Measurements from ENCODE around the gene MUC21. TPM values are rescaled to one million over a fixed set of nuclear protein-coding genes. Genes with fewer than 3 reads are reported as not detected.
"Not testable (repeated sequence)": the region's sequence is repeated elsewhere in the genome, so short reads cannot be mapped to it uniquely, and the experiment has no call there.

Gene MUC21
- total RNA-seq, 4 donors from 2014 or later, result 219 to 945 (median 271) TPM

DNA sequence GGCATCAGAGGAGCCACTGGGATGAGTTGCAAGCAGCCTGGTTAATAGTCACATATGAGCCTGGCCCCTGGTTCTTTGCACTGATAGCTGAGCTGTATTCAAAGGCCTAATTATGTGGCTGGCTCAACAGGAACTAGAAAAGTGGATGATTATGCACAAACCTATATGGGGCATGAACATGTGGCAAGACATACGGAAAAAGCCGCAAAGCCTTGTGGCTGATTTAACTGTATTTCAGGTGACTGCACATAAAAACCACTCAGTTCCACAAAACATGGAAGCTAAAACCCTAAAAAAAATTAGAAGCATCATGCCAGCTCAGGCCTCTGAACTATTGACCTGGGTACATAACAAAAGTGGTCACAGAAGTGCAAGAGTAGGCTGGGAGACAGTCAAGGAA, 13.8 kb downstream of the MUC21 start:
- 86 to 96% methylated on average over 2 of the region's 2 CpGs for WGBS, 2 donors
- intact Hi-C loops (cut with DNase I), result no loop called here
- Histone ChIP-seq H3K9me3 (no peaks in the 10 kb centered on the region), H3K27me3 (no peaks in the 10 kb centered on the region), H3K4me1 (peaks cover 0 to 21% (median 0%) of the 10 kb centered on the region in 3 donors), H3K4me3 (no peak overlapping the region), H3K36me3 (no peaks in the 10 kb centered on the region), H3K27ac (peak overlapping the region in 3 of 4 donors; percentile 16 to 73 (median 61))
- DNase-seq, result no peak
- TF ChIP-seq POLR2A (IDR thresholded peaks at IDR 0.05), result no peak
- TF ChIP-seq, protein P1, sequence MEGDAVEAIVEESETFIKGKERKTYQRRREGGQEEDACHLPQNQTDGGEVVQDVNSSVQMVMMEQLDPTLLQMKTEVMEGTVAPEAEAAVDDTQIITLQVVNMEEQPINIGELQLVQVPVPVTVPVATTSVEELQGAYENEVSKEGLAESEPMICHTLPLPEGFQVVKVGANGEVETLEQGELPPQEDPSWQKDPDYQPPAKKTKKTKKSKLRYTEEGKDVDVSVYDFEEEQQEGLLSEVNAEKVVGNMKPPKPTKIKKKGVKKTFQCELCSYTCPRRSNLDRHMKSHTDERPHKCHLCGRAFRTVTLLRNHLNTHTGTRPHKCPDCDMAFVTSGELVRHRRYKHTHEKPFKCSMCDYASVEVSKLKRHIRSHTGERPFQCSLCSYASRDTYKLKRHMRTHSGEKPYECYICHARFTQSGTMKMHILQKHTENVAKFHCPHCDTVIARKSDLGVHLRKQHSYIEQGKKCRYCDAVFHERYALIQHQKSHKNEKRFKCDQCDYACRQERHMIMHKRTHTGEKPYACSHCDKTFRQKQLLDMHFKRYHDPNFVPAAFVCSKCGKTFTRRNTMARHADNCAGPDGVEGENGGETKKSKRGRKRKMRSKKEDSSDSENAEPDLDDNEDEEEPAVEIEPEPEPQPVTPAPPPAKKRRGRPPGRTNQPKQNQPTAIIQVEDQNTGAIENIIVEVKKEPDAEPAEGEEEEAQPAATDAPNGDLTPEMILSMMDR (IDR thresholded peaks at IDR 0.05), result no peak

- intact Hi-C loops (cut with DNase I), result no loop called here
- peaks cover 0 to 21% (median 0%) of the 10 kb centered on the region in 3 donors for H3K4me1 ChIP-seq
- TF ChIP-seq, protein P1 (IDR thresholded peaks at IDR 0.05), result no peak
- TF ChIP-seq POLR2A (IDR thresholded peaks at IDR 0.05), result no peak
- peak overlapping the region in 3 of 4 donors; percentile 61 to 73 (median 62) for H3K27ac ChIP-seq
- H3K4me3 ChIP-seq, result no peak overlapping the region
- no peaks in the 10 kb centered on the region for H3K27me3 ChIP-seq
- DNase-seq, result no peak
- H3K9me3 ChIP-seq, result no peaks in the 10 kb centered on the region
- H3K36me3 ChIP-seq, result no peaks in the 10 kb centered on the region
- WGBS, 2 donors, result 26 to 46% methylated on average over 4 to 5 of the region's 5 CpGs
These were observed 15.3 kb downstream of the MUC21 start for GRCh38 chr6:30998785-30999184.

- Histone ChIP-seq H3K27ac (peak overlapping the region in 2 of 4 donors; percentile 61 to 73), H3K4me1 (peaks cover 0 to 27% (median 0%) of the 10 kb centered on the region in 3 donors)
- H3K9me3 ChIP-seq; H3K4me3 ChIP-seq; H3K27me3 ChIP-seq; DNase-seq; H3K36me3 ChIP-seq; intact Hi-C loops (cut with DNase I): not testable (repeated sequence)
- 84 to 100% methylated on average over 1 to 6 of the region's 39 CpGs for WGBS, 2 donors
These were observed 16.7 kb downstream of the MUC21 start for GRCh38 chr6:31000067-31000860.

GRCh38 chr6:31001281-31001888, 17.9 kb downstream of the MUC21 start:
- TF ChIP-seq, protein P1 (IDR thresholded peaks at IDR 0.05), result no peak
- no peak for TF ChIP-seq POLR2A (IDR thresholded peaks at IDR 0.05)
- H3K36me3 ChIP-seq, result no peaks in the 10 kb centered on the region
- no peak for DNase-seq
- intact Hi-C loops (cut with DNase I), result no loop called here
- peaks cover 0 to 36% (median 0%) of the 10 kb centered on the region in 3 donors for H3K4me1 ChIP-seq
- no peak overlapping the region for H3K4me3 ChIP-seq
- no peaks in the 10 kb centered on the region for H3K27me3 ChIP-seq
- no peaks in the 10 kb centered on the region for H3K9me3 ChIP-seq
- no peak overlapping the region for H3K27ac ChIP-seq
- 83 to 86% methylated on average over 11 to 13 of the region's 13 CpGs for WGBS, 2 donors

- intact Hi-C loops (cut with DNase I), result no loop called here
- Histone ChIP-seq H3K4me1 (peaks cover 0 to 42% (median 0%) of the 10 kb centered on the region in 3 donors), H3K27me3 (no peaks in the 10 kb centered on the region), H3K4me3 (no peak overlapping the region), H3K9me3 (no peaks in the 10 kb centered on the region), H3K36me3 (no peaks in the 10 kb centered on the region), H3K27ac (no peak overlapping the region)
- no peak for DNase-seq
- 46 to 58% methylated on average over 2 of the region's 2 CpGs for WGBS, 2 donors
- TF ChIP-seq POLR2A (IDR thresholded peaks at IDR 0.05), result no peak
- TF ChIP-seq, protein P1 (IDR thresholded peaks at IDR 0.05), result no peak
These were observed 19.0 kb downstream of the MUC21 start for GRCh38 chr6:31002471-31002870.
